GM10266 (cell line): ENCODE results near the gene MTM1.

ENCODE experiments used
- DNase-seq: peaks from one replicate; pipeline ENCODE4 v3.0.0; 2012; ENCODE audit errors: extremely low spot score
- TF ChIP-seq, protein P1 (sequence below): IDR thresholded peaks from 2 replicates; pipeline ENCODE4 v1.5.1; 2012; ENCODE audit warnings: mild to moderate bottlenecking, low read depth; ENCODE audit not compliant: control insufficient read depth, insufficient read depth; ENCODE audit errors: missing control alignments

MTM1 gene

DNA sequence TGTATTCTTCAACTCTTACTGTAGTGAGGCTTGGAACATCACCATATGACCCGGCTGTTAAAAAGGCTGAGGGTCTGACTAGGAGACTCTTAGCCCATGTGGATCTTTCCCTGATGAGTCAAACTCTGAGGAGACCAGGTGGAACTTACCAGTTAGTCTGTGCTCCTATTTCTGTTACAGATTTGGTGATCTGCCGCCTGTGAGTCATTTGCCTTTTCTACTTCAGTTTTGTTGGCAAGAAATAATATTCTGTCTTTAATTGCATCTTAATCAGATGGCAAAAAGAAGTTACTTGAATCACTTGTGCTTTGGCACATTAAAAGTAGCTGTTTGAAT lies 48.4 kb downstream of the MTM1 start:
- TF ChIP-seq, protein P1, sequence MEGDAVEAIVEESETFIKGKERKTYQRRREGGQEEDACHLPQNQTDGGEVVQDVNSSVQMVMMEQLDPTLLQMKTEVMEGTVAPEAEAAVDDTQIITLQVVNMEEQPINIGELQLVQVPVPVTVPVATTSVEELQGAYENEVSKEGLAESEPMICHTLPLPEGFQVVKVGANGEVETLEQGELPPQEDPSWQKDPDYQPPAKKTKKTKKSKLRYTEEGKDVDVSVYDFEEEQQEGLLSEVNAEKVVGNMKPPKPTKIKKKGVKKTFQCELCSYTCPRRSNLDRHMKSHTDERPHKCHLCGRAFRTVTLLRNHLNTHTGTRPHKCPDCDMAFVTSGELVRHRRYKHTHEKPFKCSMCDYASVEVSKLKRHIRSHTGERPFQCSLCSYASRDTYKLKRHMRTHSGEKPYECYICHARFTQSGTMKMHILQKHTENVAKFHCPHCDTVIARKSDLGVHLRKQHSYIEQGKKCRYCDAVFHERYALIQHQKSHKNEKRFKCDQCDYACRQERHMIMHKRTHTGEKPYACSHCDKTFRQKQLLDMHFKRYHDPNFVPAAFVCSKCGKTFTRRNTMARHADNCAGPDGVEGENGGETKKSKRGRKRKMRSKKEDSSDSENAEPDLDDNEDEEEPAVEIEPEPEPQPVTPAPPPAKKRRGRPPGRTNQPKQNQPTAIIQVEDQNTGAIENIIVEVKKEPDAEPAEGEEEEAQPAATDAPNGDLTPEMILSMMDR: no peak
- no peak for DNase-seq

DNA sequence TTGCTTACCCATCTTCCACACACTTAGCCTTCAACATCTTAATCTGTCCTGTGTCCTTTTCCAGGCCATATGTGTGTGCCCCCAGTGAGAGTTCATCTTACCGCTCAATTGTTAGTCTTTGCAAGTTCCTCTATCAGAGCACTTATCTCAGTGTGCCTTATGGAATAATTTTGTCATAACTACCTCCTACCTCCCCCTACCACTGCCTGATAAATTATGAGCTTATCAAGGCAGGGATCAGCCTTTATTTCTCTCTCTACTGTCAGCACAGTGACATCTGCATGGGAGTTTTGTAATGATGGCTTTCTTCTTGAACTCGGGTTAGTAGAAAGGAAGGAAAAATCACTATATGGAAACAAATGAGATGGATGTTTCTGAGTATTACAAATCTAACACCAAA lies 53.2 kb downstream of the MTM1 start:
- TF ChIP-seq, protein P1: no peak

GRCh38 chrX:150623583-150623982 lies 55.2 kb downstream of the MTM1 start:
- no peak for DNase-seq
- TF ChIP-seq, protein P1: no peak

More for the DNA sequence above, 53.2 kb downstream of the MTM1 start:
- DNase-seq: no peak

GRCh38 chrX:150625097-150625496 lies 56.7 kb downstream of the MTM1 start:
- no peak for DNase-seq
- TF ChIP-seq, protein P1: no peak

GRCh38 chrX:150625875-150626274 lies 57.5 kb downstream of the MTM1 start:
- TF ChIP-seq, protein P1: no peak
- no peak for DNase-seq

DNA sequence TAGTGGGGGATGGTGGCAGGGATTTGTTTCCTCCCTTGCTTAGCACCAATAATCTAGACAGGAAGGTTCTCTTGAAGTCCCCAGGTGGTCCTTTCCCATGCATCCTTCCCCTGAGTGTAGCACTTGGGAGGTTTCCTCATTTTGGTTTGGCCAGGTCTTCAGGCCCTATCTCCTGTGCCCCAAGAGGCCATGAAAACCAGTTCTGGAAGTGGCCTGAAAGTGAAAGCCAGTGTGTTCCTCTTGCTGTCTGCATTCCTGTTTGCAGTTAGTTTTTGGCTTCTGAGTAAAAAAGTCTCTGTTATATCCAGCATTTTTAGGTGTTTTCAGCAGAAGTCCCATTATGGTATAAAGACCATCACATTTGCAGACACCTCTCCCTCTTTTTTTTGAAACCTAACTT lies 59.5 kb downstream of the MTM1 start:
- DNase-seq: no peak
- TF ChIP-seq, protein P1: no peak

DNA sequence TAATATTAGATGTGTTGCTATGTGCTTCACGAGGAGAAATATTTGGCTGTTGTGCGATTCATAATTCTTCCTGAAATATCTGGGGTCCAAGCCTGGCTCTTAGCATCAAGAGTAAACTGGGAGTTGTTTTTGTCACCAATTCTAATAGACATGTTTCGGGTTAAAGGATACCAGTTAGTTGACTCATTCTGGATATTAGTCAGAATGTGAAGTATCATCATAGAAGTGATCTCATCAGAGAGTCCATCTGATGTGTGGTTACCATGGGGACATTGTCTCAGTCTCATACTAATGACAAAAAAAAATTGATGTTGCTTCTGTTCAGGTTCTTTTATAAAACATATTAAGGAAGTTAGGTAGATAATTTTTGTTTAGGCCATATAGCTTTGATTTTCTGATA lies 67.5 kb downstream of the MTM1 start:
- DNase-seq: peak; percentile 21

More for the DNA sequence above, 67.5 kb downstream of the MTM1 start:
- TF ChIP-seq, protein P1: no peak
